HG03469 (cell line): ENCODE measurements around the gene PDZRN4.
"Not testable (repeated sequence)": the region's sequence is repeated elsewhere in the genome, so short reads cannot be mapped to it uniquely, and the experiment has no call there.

ENCODE experiments used
- ATAC-seq: cut with Tn5 transposase; IDR thresholded peaks from one replicate; pipeline ENCODE4 v1.9.1; 2021; ENCODE audit warnings: mild to moderate bottlenecking, moderate library complexity, moderate number of reproducible peaks; ENCODE audit not compliant: unreplicated experiment

The PDZRN4 gene

GRCh38 chr12:41615174-41615573 lies 427.1 kb downstream of the PDZRN4 start:
- not testable (repeated sequence) for ATAC-seq

- no peak for ATAC-seq
Measured at GRCh38 chr12:41619705-41620104, 431.6 kb downstream of the PDZRN4 start.

GRCh38 chr12:41621291-41621690 lies 433.2 kb downstream of the PDZRN4 start:
- no peak for ATAC-seq
